Body of pancreas (tissue), 4 donors: ENCODE measurements around the gene SLC4A9.

Source experiments
- POLR2A ChIP-seq, 3 donors: fragments of 450-650 bp; IDR thresholded peaks; one replicate each; pipeline ENCODE4 v1.6.1; 2016; ENCODE audit warnings: antibody characterized with exemption in 3 of 3, mild to moderate bottlenecking in 2 of 3
- TF ChIP-seq, protein P1 (sequence below), 7 experiments: fragments of 450-650 bp in 4 of 7; fragments of 200-600 bp in 3 of 7; sonication (generic) in 3 of 7; IDR thresholded peaks; one replicate each; pipeline ENCODE4 v1.5.1; 2016 to 2019; ENCODE audit warnings: antibody characterized with exemption in 7 of 7

DNA sequence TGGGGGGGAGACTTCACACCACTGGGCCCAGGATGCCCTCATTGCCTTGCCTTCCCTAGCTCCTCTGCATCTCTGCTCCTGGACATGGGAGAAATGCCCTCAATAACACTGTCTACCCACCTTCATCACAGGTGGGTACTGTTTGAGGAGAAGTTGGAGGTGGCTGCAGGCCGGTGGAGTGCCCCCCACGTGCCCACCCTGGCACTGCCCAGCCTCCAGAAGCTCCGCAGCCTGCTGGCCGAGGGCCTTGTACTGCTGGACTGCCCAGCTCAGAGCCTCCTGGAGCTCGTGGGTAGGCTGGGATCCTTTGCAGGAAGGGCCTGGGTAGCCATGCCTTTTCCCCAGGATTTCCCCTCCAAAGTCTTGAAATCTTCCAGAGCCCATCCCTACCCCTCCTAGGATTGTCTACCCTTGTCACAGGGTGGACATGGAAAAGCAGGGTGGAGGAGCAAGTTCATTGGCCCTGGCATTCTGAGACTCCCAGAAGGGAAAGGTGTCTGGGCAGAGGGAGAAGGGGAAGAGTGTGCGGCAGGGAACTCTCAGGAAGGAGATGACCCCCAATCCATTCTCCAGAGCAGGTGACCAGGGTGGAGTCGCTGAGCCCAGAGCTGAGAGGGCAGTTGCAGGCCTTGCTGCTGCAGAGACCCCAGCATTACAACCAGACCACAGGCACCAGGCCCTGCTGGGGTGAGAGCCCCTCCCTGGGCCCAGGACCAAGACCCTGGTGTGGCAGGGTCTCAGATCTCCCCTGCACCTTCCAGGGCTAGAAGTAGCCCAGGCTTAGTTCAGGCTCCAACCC is 886 bp downstream of the SLC4A9 start:
- TF ChIP-seq, protein P1, sequence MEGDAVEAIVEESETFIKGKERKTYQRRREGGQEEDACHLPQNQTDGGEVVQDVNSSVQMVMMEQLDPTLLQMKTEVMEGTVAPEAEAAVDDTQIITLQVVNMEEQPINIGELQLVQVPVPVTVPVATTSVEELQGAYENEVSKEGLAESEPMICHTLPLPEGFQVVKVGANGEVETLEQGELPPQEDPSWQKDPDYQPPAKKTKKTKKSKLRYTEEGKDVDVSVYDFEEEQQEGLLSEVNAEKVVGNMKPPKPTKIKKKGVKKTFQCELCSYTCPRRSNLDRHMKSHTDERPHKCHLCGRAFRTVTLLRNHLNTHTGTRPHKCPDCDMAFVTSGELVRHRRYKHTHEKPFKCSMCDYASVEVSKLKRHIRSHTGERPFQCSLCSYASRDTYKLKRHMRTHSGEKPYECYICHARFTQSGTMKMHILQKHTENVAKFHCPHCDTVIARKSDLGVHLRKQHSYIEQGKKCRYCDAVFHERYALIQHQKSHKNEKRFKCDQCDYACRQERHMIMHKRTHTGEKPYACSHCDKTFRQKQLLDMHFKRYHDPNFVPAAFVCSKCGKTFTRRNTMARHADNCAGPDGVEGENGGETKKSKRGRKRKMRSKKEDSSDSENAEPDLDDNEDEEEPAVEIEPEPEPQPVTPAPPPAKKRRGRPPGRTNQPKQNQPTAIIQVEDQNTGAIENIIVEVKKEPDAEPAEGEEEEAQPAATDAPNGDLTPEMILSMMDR (IDR thresholded peaks at IDR 0.05), result no peak
- TF ChIP-seq POLR2A (IDR thresholded peaks at IDR 0.05), result no peak
